Stimulated activated naive CD4-positive, alpha-beta T cell (primary cell): ENCODE data around the gene TAOK2.
"Not testable (repeated sequence)": the region's sequence is repeated elsewhere in the genome, so short reads cannot be mapped to it uniquely, and the experiment has no call there.

Experiments used
- DNase-seq, 6 experiments: peaks; one replicate each; lab custom pipeline; 2025; lab: John Stamatoyannopoulos, UW

TAOK2 gene

GRCh38 chr16:30003670-30004423, 30.2 kb downstream of the TAOK2 start:
- no peak for DNase-seq

- no peak for DNase-seq
Observed at GRCh38 chr16:30004424-30004776, 30.7 kb downstream of the TAOK2 start.

- no peak for DNase-seq
Observed at GRCh38 chr16:30004811-30005242, 31.2 kb downstream of the TAOK2 start.

GRCh38 chr16:30005341-30006094, 31.9 kb downstream of the TAOK2 start:
- DNase-seq: peak in 4 of 6 experiments; percentile 17 to 39 (median 24)

- no peak for DNase-seq
Observed at GRCh38 chr16:30006095-30006473, 32.4 kb downstream of the TAOK2 start.

- DNase-seq: no peak
Observed at GRCh38 chr16:30006659-30007377, 33.1 kb downstream of the TAOK2 start.

GRCh38 chr16:30007378-30007895, 33.8 kb downstream of the TAOK2 start:
- no peak for DNase-seq

- no peak for DNase-seq
Observed at GRCh38 chr16:30009085-30009862, 35.6 kb downstream of the TAOK2 start.

- DNase-seq: peak in 1 of 6 experiments; percentile 14
Observed at GRCh38 chr16:30009990-30010843, 36.5 kb downstream of the TAOK2 start.

- peak in 5 of 6 experiments; percentile 5 to 38 (median 20) for DNase-seq
Observed at GRCh38 chr16:30010844-30011713, 37.4 kb downstream of the TAOK2 start, which contains the start of gene DOC2A. Gene DOC2A, minus strand, starts transcription at chr16:30011027. Its CDS starts 805 bp downstream, at chr16:30010222.

GRCh38 chr16:30011714-30012504, 38.2 kb downstream of the TAOK2 start:
- DNase-seq: no peak

- not testable (repeated sequence) for DNase-seq
Observed at GRCh38 chr16:30012598-30012997, 38.9 kb downstream of the TAOK2 start.

GRCh38 chr16:30015450-30015849, 41.8 kb downstream of the TAOK2 start:
- not testable (repeated sequence) for DNase-seq

- no peak for DNase-seq
Observed at GRCh38 chr16:30016555-30017276, 43.0 kb downstream of the TAOK2 start.

- DNase-seq: no peak
Observed at GRCh38 chr16:30017277-30017656, 43.6 kb downstream of the TAOK2 start.

GRCh38 chr16:30017937-30018336, 44.3 kb downstream of the TAOK2 start:
- DNase-seq: not testable (repeated sequence)

- DNase-seq: no peak
Observed at GRCh38 chr16:30018731-30019158, 45.1 kb downstream of the TAOK2 start.

- DNase-seq: no peak
Observed at GRCh38 chr16:30022887-30023286, 49.2 kb downstream of the TAOK2 start, which contains the start of gene C16orf92. Gene C16orf92, plus strand, starts transcription at chr16:30023198. Its CDS starts 143 bp downstream, at chr16:30023341.
